ENCODE results near the gene ANKRD53.

DNA sequence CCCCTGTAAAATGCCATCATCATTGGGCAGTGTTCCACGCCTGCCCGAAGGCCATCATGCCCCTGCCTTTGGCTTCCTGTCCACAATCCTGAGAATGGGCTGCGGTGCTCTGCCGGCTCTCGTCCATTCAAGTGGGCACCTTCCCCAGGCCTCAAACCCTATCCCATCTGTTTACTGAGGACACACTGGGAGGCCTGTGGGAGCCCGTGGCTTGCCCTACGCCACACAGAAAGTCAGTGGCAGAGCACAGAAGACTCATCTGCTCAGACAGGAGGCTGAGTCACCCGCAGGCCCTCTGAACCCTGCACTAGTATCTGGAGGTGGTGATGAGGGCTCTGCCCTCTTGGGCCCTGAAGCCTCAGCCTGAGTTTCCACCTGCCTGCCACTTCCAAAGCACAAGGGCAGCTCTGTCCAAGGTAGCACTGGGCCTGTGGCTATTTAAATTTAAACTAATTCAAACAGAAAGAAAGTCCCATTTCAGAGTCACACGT is 19.1 kb upstream of the ANKRD53 start:
- TF ChIP-seq, protein P1, sequence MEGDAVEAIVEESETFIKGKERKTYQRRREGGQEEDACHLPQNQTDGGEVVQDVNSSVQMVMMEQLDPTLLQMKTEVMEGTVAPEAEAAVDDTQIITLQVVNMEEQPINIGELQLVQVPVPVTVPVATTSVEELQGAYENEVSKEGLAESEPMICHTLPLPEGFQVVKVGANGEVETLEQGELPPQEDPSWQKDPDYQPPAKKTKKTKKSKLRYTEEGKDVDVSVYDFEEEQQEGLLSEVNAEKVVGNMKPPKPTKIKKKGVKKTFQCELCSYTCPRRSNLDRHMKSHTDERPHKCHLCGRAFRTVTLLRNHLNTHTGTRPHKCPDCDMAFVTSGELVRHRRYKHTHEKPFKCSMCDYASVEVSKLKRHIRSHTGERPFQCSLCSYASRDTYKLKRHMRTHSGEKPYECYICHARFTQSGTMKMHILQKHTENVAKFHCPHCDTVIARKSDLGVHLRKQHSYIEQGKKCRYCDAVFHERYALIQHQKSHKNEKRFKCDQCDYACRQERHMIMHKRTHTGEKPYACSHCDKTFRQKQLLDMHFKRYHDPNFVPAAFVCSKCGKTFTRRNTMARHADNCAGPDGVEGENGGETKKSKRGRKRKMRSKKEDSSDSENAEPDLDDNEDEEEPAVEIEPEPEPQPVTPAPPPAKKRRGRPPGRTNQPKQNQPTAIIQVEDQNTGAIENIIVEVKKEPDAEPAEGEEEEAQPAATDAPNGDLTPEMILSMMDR (IDR thresholded peaks at IDR 0.05), result no peak
- no peak for TF ChIP-seq EZH2 (IDR thresholded peaks at IDR 0.05; ENCODE audit: borderline replicate concordance, insufficient read depth, low read depth, low read length, poor library complexity, severe bottlenecking)
